GM19043 (cell line): ENCODE measurements around the gene ELAVL3.
"Not testable (repeated sequence)": the region's sequence is repeated elsewhere in the genome, so short reads cannot be mapped to it uniquely, and the experiment has no call there.

Experiments
- ATAC-seq: cut with Tn5 transposase; IDR thresholded peaks from one replicate; pipeline ENCODE4 v1.9.1; 2021; ENCODE audit warnings: low read depth; ENCODE audit not compliant: unreplicated experiment

The ELAVL3 gene

DNA sequence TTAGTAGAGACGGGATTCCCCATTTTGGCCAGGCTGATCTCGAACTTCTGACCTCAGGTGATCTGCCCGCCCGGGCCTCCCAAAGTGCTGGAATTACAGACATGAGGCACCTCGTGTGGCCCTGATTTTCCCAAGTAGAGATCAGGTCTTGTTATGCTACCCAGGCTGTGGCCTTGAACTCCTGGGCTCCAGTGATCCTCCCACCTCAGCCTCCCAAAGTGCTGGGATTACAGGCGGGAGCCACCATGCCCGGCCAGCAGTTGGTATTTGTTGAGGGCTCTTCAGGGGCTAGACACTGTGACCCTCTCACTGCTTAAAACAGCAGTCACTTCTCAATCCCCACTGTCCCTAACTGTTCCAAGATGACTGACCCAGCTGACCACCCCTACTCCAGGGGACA is 8.5 kb upstream of the ELAVL3 start:
- no peak for ATAC-seq

GRCh38 chr19:11486661-11487503 is 6.0 kb upstream of the ELAVL3 start:
- ATAC-seq, result no peak

GRCh38 chr19:11485245-11485837 is 4.5 kb upstream of the ELAVL3 start:
- ATAC-seq, result no peak

DNA sequence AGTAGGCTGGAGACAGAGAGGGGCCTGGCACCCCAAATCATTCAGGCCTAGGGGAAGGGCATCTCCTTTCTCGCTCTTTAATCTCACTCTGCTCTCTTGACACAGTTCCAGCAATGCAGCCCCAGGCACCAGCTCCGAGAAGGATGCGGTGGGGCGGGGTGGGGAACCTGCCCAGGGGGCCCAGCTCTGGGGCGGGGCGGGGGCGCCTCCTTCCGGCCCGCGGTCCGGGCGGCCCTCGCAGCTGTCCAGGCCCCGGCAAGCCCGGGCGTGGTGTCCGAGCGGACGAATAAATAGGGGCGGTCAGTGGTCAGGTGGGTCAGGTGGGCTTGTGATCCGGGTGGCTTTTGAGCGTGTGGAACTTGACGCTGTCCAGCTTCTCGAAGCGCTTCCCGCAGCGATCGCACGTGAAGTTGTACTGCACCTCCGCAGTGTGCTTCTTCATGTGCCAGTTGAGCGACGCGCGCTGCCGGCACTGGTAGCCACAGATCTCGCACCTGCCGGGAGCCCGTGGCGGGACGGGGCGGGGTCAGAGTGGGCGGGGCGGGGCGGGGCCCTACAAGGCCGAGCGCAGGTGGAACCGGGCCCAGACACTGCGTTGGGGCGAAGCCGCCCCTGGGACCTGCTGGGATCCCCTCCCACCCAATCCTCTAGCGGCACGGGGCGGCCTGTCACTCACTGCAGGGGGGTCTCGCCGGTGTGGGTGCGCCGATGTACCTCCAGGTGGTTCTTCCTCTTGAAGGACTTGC is 2.7 kb upstream of the ELAVL3 start:
- no peak for ATAC-seq

- ATAC-seq, result peak; percentile 42
Observed at GRCh38 chr19:11482384-11483050, 1.7 kb upstream of the ELAVL3 start.

- ATAC-seq, result peak; percentile 53
Observed at GRCh38 chr19:11481534-11482383, 913 bp upstream of the ELAVL3 start.

DNA sequence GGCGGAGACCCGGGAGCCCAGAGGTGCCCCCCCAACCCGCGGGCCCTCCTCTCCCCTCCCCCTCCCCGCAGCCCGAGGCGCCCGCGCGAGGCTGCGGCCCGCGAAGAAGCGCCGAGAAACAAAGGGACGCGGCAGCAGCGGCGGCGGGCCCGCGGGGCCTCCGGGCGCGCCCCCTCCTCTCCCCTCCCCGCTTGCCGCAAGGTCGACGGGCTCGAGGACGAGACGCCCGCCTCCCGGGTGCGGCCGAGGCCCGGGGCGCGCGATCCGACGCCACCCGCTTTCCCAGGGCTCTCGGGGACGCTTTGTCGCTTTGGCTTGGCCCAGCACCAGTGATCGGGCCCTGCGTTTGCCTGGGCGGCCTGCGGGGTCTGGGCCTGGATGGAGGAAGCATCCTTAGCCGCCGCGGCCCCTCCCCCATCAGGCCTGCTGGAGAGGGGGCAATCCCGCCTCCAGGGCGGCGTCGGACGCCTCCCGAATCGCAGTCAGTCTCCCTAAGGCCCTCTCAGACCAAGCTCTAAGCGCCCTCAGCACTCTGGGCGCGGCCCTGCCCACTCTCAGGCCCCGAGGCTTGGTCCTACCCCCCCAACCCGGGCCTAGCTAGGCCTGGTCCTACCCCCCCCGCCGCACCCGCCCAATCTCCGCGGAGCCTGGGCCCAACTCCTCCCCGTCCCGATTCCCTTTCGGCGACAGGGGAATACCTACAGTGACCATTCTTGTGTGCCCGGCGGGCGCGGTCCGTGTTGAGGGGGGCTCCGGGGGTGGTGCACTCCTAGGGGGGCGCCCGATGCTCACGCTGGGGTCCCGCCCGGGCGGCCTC is 740 bp downstream of the ELAVL3 start:
- no peak for ATAC-seq

- ATAC-seq, result no peak
Observed at GRCh38 chr19:11479090-11479897, 1.6 kb downstream of the ELAVL3 start.

- no peak for ATAC-seq
Observed at GRCh38 chr19:11478167-11479089, 2.4 kb downstream of the ELAVL3 start.

- ATAC-seq, result no peak
Observed at GRCh38 chr19:11475861-11476260, 5.0 kb downstream of the ELAVL3 start.

GRCh38 chr19:11475343-11475742 is 5.5 kb downstream of the ELAVL3 start:
- not testable (repeated sequence) for ATAC-seq

DNA sequence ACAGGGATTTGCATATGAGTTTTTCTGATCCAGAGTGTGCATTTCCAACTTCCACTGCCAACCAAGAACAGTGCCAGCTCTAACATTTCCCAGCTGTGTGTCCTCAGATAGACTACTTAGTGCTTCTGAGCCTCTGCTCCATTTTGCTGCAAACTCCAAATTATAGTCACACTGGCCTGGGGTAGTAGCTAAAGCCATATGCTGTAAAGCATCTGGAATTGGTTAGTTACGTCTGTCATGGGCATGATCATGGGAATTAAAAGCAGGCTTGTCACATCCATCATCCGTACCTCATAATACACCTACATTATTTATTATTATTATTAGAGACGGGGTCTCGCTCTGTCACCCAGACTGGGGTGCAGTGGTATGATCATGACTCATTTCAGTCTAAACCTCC is 7.1 kb downstream of the ELAVL3 start:
- ATAC-seq, result no peak

GRCh38 chr19:11468266-11468845 is 12.5 kb downstream of the ELAVL3 start:
- ATAC-seq, result not testable (repeated sequence)

- ATAC-seq, result no peak
Observed at GRCh38 chr19:11465600-11465999, 15.2 kb downstream of the ELAVL3 start.

DNA sequence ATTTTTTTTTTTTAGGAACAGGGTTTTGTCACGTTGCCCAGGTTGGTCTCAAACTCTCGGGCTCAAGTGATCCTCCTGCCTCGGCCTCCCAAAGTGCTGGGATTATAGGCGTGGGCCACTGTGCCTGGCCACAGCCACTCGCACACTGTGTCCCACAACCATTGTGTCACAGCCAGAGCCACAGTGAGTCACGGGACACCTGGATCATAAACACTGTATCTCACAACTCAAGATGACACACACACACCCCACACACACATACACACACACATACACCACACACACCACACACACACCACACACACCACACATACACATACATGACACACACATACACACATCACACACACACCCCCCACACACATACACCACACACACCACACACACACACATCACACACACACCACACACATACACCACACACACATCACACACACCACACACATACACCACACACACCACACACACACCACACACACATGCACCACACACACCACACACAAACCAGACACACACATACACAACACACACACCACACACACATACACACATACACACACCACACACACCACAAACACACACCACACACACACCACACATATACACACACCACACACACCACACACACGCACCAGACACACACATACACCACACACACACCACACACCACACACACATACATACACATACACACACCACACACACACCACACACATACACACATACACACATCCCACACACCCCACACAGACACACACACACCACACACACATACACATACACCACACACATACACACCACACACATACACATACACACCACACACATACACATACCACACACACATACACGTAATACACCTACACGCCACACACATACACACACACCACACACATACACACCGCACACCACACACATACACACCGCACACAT is 16.2 kb downstream of the ELAVL3 start:
- no peak for ATAC-seq

DNA sequence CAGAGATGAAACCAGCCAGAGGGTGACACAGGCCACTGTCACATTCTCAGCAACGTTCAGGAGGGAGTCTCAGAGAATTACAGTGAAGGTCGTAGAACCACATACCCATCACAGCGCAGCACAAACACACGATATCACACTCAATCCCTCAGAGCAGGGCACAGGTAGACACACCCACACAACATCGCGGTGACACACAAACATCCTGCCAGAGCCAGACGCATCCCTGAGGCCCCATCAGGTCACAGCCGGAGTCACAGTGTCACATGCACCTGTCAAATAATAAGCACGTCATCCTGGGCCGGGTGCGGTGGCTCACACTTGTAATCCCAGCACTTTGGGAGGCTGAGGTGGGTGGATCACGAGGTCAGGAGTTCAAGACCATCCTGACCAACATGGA is 17.5 kb downstream of the ELAVL3 start:
- no peak for ATAC-seq
